Pulmonary artery endothelial cell (primary cell): ENCODE data around the gene CSRP1. TPM values are rescaled to one million over a fixed set of nuclear protein-coding genes. Genes with fewer than 3 reads are reported as not detected.

Experiments
- DNase-seq: peaks from one replicate; pipeline ENCODE4 v3.0.0-alpha.2; 2011; ENCODE audit warnings: low read depth, low spot score
- total RNA-seq: library from RNA; depleted of rRNA; stranded (reverse); fragments of >200 nt; gene quantifications from 2 replicates; pipeline ENCODE4 v1.2.3, GENCODE V29; 2014

The CSRP1 gene
- total RNA-seq, 1 donor from 2014 or later, result 461 TPM

- DNase-seq, result no peak
Measured at GRCh38 chr1:201456499-201457309, 50.2 kb downstream of the CSRP1 start.

GRCh38 chr1:201455098-201455497, 51.8 kb downstream of the CSRP1 start:
- no peak for DNase-seq

GRCh38 chr1:201454608-201455007, 52.3 kb downstream of the CSRP1 start:
- no peak for DNase-seq

GRCh38 chr1:201452866-201453265, 54.1 kb downstream of the CSRP1 start:
- DNase-seq, result no peak

- DNase-seq, result no peak
Measured at GRCh38 chr1:201450721-201451291, 56.1 kb downstream of the CSRP1 start.

GRCh38 chr1:201448990-201449389, 57.9 kb downstream of the CSRP1 start:
- DNase-seq, result no peak

GRCh38 chr1:201447903-201448871, 58.7 kb downstream of the CSRP1 start:
- no peak for DNase-seq

GRCh38 chr1:201445310-201445709, 61.6 kb downstream of the CSRP1 start:
- no peak for DNase-seq

- DNase-seq, result no peak
Measured at GRCh38 chr1:201444792-201445191, 62.1 kb downstream of the CSRP1 start.

- DNase-seq, result no peak
Measured at GRCh38 chr1:201443747-201444146, 63.2 kb downstream of the CSRP1 start.

- no peak for DNase-seq
Measured at GRCh38 chr1:201436969-201437368, 70.0 kb downstream of the CSRP1 start.

GRCh38 chr1:201436393-201436792, 70.5 kb downstream of the CSRP1 start:
- no peak for DNase-seq

- DNase-seq, result no peak
Measured at GRCh38 chr1:201434266-201434665, 72.7 kb downstream of the CSRP1 start.

- no peak for DNase-seq
Measured at GRCh38 chr1:201433609-201434008, 73.3 kb downstream of the CSRP1 start.

Other genes starting within 250 kb of the CSRP1 start
- gene PKP1, start 223.6 kb downstream of the CSRP1 start, total RNA-seq, result under 0.01 and 0.04 TPM in 2 replicates
- not detected in 2 replicates for gene TNNT2, start 129.4 kb downstream of the CSRP1 start, total RNA-seq
- gene LAD1, start 107.8 kb downstream of the CSRP1 start, total RNA-seq, result not detected in 2 replicates
- not detected in 2 replicates for gene TNNI1, start 85.4 kb downstream of the CSRP1 start, total RNA-seq
- gene PHLDA3, start 37.9 kb downstream of the CSRP1 start, total RNA-seq, result 55.1 and 59.9 TPM in 2 replicates
- gene NAV1, start 32.0 kb upstream of the CSRP1 start, total RNA-seq, result 29.7 and 32.5 TPM in 2 replicates